Ascending aorta (tissue), 2 donors: ENCODE data around the gene TRIM54. TPM values are rescaled to one million over a fixed set of nuclear protein-coding genes. Genes with fewer than 3 reads are reported as not detected.

Source experiments
- DNase-seq, 2 donors: peaks; one replicate each; pipeline ENCODE4 v3.0.0-alpha.2; 2019; ENCODE audit warnings: low spot score in 2 of 2
- H3K27ac ChIP-seq, 2 donors: fragments of 200-600 bp; sonication (generic); one replicate each; pipeline ENCODE4 v1.5.1; 2016 to 2017; ENCODE audit warnings: mild to moderate bottlenecking in 1 of 2
- H3K27me3 ChIP-seq: fragments of 200-600 bp; sonication (generic); one replicate; pipeline ENCODE4 v1.5.1; 2017
- H3K36me3 ChIP-seq, 2 donors: fragments of 200-600 bp; sonication (generic); one replicate each; pipeline ENCODE4 v1.5.1; 2016
- H3K4me1 ChIP-seq, 2 donors: fragments of 200-600 bp; sonication (generic); one replicate each; pipeline ENCODE4 v1.5.1; 2016 to 2017; ENCODE audit warnings: mild to moderate bottlenecking in 1 of 2
- H3K4me3 ChIP-seq, 2 donors: fragments of 200-600 bp; sonication (generic); one replicate each; pipeline ENCODE4 v1.5.1; 2016 to 2017; ENCODE audit warnings: mild to moderate bottlenecking in 1 of 2
- H3K9me3 ChIP-seq, 2 donors: fragments of 200-600 bp; sonication (generic); one replicate each; pipeline ENCODE4 v1.5.1; 2016
- CTCF ChIP-seq, 3 experiments: fragments of 200-600 bp in 2 of 3; fragments of 450-650 bp in 1 of 3; sonication (generic) in 2 of 3; IDR thresholded peaks; one replicate each; pipeline ENCODE4 v1.5.1; 2016 to 2019; ENCODE audit warnings: antibody characterized with exemption in 3 of 3, mild to moderate bottlenecking in 1 of 3, moderate library complexity in 1 of 3
- intact Hi-C: fragments of 100-400 bp; cut with DNase I; formaldehyde crosslinking; loops from one replicate; pipeline ENCODE4 v1.15.1; 2023
- total RNA-seq: library from RNA; depleted of rRNA; stranded (reverse); fragments of >200 nt; gene quantifications from one replicate; pipeline ENCODE4 v1.1.0, GENCODE V29; 2016

The TRIM54 gene
- total RNA-seq, 1 donor from 2014 or later: not detected

GRCh38 chr2:27303093-27304025 is 21.1 kb downstream of the TRIM54 start:
- Histone ChIP-seq H3K27ac (no peak overlapping the region), H3K27me3 (peaks cover 12% of the 10 kb centered on the region), H3K36me3 (no peaks in the 10 kb centered on the region), H3K4me3 (peak overlapping the region; percentile 37 to 48), H3K9me3 (no peaks in the 10 kb centered on the region), H3K4me1 (peaks cover 0 to 19% of the 10 kb centered on the region in 2 donors)
- intact Hi-C loops: no loop called here
- no peak for DNase-seq
- TF ChIP-seq CTCF (IDR thresholded peaks at IDR 0.05): peak; percentile 72 to 79 (median 75)

- peaks cover 12% of the 10 kb centered on the region for H3K27me3 ChIP-seq
- intact Hi-C loops: no loop called here
- H3K4me1 ChIP-seq: peaks cover 0 to 19% of the 10 kb centered on the region in 2 donors
- peaks cover 0 to 4% of the 10 kb centered on the region in 2 donors for H3K36me3 ChIP-seq
- no peak overlapping the region for H3K4me3 ChIP-seq
- no peaks in the 10 kb centered on the region for H3K9me3 ChIP-seq
- DNase-seq: no peak
- no peak overlapping the region for H3K27ac ChIP-seq
- TF ChIP-seq CTCF (IDR thresholded peaks at IDR 0.05): no peak
Observed at GRCh38 chr2:27304488-27305240, 22.4 kb downstream of the TRIM54 start.

GRCh38 chr2:27305516-27305915 is 23.3 kb downstream of the TRIM54 start:
- H3K4me3 ChIP-seq: no peak overlapping the region
- intact Hi-C loops: no loop called here
- no peak overlapping the region for H3K27ac ChIP-seq
- H3K4me1 ChIP-seq: peaks cover 0 to 19% of the 10 kb centered on the region in 2 donors
- no peaks in the 10 kb centered on the region for H3K9me3 ChIP-seq
- no peak for DNase-seq
- peaks cover 0 to 11% of the 10 kb centered on the region in 2 donors for H3K36me3 ChIP-seq
- H3K27me3 ChIP-seq: peaks cover 12% of the 10 kb centered on the region
- TF ChIP-seq CTCF (IDR thresholded peaks at IDR 0.05): no peak

- Histone ChIP-seq H3K4me3 (no peak overlapping the region), H3K36me3 (peaks cover 0 to 11% of the 10 kb centered on the region in 2 donors), H3K27ac (no peak overlapping the region), H3K4me1 (peaks cover 0 to 19% of the 10 kb centered on the region in 2 donors), H3K9me3 (no peaks in the 10 kb centered on the region), H3K27me3 (peaks cover 12% of the 10 kb centered on the region)
- intact Hi-C loops: no loop called here
- no peak for TF ChIP-seq CTCF (IDR thresholded peaks at IDR 0.05)
- DNase-seq: no peak
Observed at GRCh38 chr2:27306136-27306535, 23.9 kb downstream of the TRIM54 start.

- TF ChIP-seq CTCF (IDR thresholded peaks at IDR 0.05): no peak
- Histone ChIP-seq H3K4me1 (peaks cover 0 to 19% of the 10 kb centered on the region in 2 donors), H3K27me3 (peaks cover 12% of the 10 kb centered on the region), H3K27ac (no peak overlapping the region), H3K4me3 (no peak overlapping the region), H3K36me3 (peaks cover 0 to 17% of the 10 kb centered on the region in 2 donors), H3K9me3 (no peaks in the 10 kb centered on the region)
- intact Hi-C loops: no loop called here
- DNase-seq: no peak
Observed at GRCh38 chr2:27306573-27307286, 24.5 kb downstream of the TRIM54 start.
